HEK293 (cell line): ENCODE results near the gene KANSL1L.

Experiments used
- CTCF ChIA-PET: fragments of 350-600 bp; formaldehyde crosslinking; extraction: SDS; loops from one replicate; lab custom pipeline; 2021; ENCODE audit warnings: antibody characterized with exemption; lab: Yijun Ruan, JAX
- POLR2A ChIA-PET: fragments of 300-600 bp; formaldehyde crosslinking; extraction: SDS; loops from one replicate; lab custom pipeline; 2020; ENCODE audit warnings: antibody characterized with exemption, inconsistent platforms; lab: Yijun Ruan, JAX
- H3K27ac ChIP-seq: fragments of 200-500 bp; sonication (Bioruptor generic); 2 replicates; pipeline ENCODE4 v1.5.1; 2014; ENCODE audit warnings: low read depth, low read length, control low read depth, inconsistent platforms; ENCODE audit errors: extremely low read depth
- H3K36me3 ChIP-seq, 2 experiments: fragments of 200-500 bp in 1 of 2; sonication (Bioruptor generic) in 1 of 2; 1 replicate in 1 of 2; 2 replicates in 1 of 2; pipeline ENCODE4 v1.5.1; 2014 to 2017; ENCODE audit warnings: inconsistent platforms in 2 of 2, low read length in 2 of 2; ENCODE audit not compliant: control insufficient read depth in 2 of 2, insufficient read depth in 1 of 2
- H3K4me1 ChIP-seq: fragments of 200-500 bp; sonication (Bioruptor generic); 2 replicates; pipeline ENCODE4 v1.5.1; 2014; ENCODE audit warnings: mild to moderate bottlenecking, low read length, inconsistent platforms; ENCODE audit not compliant: control insufficient read depth, insufficient read depth
- H3K4me3 ChIP-seq: 2 replicates; pipeline ENCODE4 v1.5.1; 2011; ENCODE audit warnings: low read depth, mild to moderate bottlenecking, control low read depth, low read length, moderate library complexity
- H3K9me3 ChIP-seq: fragments of 200-500 bp; sonication (Bioruptor generic); 2 replicates; pipeline ENCODE4 v1.5.1; 2014; ENCODE audit warnings: low read depth, low read length, inconsistent platforms; ENCODE audit not compliant: control insufficient read depth, insufficient read depth
- BCL11A ChIP-seq: fragments of 450-650 bp; formaldehyde crosslinking; IDR thresholded peaks from 2 replicates; pipeline ENCODE4 v1.5.1; 2016; ENCODE audit warnings: low read depth, missing biosample characterization, missing genetic modification characterization
- EGR2 ChIP-seq: fragments of 450-650 bp; formaldehyde crosslinking; IDR thresholded peaks from 2 replicates; pipeline ENCODE4 v1.5.1; 2016; ENCODE audit warnings: low read depth, missing biosample characterization, missing genetic modification characterization
- GLI2 ChIP-seq: fragments of 450-650 bp; formaldehyde crosslinking; IDR thresholded peaks from 2 replicates; pipeline ENCODE4; 2017; ENCODE audit warnings: missing biosample characterization, missing genetic modification characterization, low read depth, borderline replicate concordance
- MEIS1 ChIP-seq: sonication (generic); formaldehyde crosslinking; IDR thresholded peaks from 2 replicates; pipeline ENCODE4 v1.8.1; 2022; ENCODE audit warnings: missing genetic modification reagents, mild to moderate bottlenecking, borderline replicate concordance
- ZNF155 ChIP-seq: fragments of 450-650 bp; formaldehyde crosslinking; IDR thresholded peaks from 2 replicates; pipeline ENCODE4 v1.5.1; 2016; ENCODE audit warnings: missing biosample characterization, missing genetic modification characterization
- ZNF529 ChIP-seq: fragments of 450-650 bp; formaldehyde crosslinking; IDR thresholded peaks from 2 replicates; pipeline ENCODE4 v1.5.1; 2017; ENCODE audit warnings: missing genetic modification characterization, missing biosample characterization; ENCODE audit not compliant: insufficient replicate concordance
- ZNF600 ChIP-seq: fragments of 450-650 bp; formaldehyde crosslinking; IDR thresholded peaks from 2 replicates; pipeline ENCODE4 v1.5.1; 2016; ENCODE audit warnings: missing biosample characterization, missing genetic modification characterization
- ZNF658 ChIP-seq: fragments of 450-650 bp; formaldehyde crosslinking; IDR thresholded peaks from 2 replicates; pipeline ENCODE4; 2016; ENCODE audit warnings: missing biosample characterization, missing genetic modification characterization
- ZNF747 ChIP-seq: fragments of 450-650 bp; formaldehyde crosslinking; IDR thresholded peaks from 2 replicates; pipeline ENCODE4 v1.5.1; 2016; ENCODE audit warnings: missing biosample characterization, missing genetic modification characterization
- ZXDB ChIP-seq: fragments of 450-650 bp; formaldehyde crosslinking; IDR thresholded peaks from 2 replicates; pipeline ENCODE4 v1.5.1; 2016; ENCODE audit warnings: missing biosample characterization, missing genetic modification characterization
- TF ChIP-seq, protein P1 (sequence below): fragments of 450-650 bp; formaldehyde crosslinking; IDR thresholded peaks from 2 replicates; pipeline ENCODE4 v1.5.1; 2016; ENCODE audit warnings: missing biosample characterization, missing genetic modification characterization, borderline replicate concordance
- TF ChIP-seq, protein P2 (sequence below): fragments of 450-650 bp; formaldehyde crosslinking; IDR thresholded peaks from 2 replicates; pipeline ENCODE4 v1.5.1; 2017; ENCODE audit warnings: missing biosample characterization, missing genetic modification characterization
- TF ChIP-seq, protein P3 (sequence below): fragments of 450-650 bp; formaldehyde crosslinking; IDR thresholded peaks from 2 replicates; pipeline ENCODE4 v1.5.1; 2016; ENCODE audit warnings: missing biosample characterization, missing genetic modification characterization
- TF ChIP-seq, protein P4 (sequence below): fragments of 450-650 bp; formaldehyde crosslinking; IDR thresholded peaks from 2 replicates; pipeline ENCODE4 v1.5.1; 2016; ENCODE audit warnings: missing biosample characterization, missing genetic modification characterization
- TF ChIP-seq, protein P5 (sequence below): fragments of 450-650 bp; formaldehyde crosslinking; IDR thresholded peaks from 2 replicates; pipeline ENCODE4 v1.5.1; 2016; ENCODE audit warnings: missing biosample characterization, missing genetic modification characterization

The KANSL1L gene

DNA sequence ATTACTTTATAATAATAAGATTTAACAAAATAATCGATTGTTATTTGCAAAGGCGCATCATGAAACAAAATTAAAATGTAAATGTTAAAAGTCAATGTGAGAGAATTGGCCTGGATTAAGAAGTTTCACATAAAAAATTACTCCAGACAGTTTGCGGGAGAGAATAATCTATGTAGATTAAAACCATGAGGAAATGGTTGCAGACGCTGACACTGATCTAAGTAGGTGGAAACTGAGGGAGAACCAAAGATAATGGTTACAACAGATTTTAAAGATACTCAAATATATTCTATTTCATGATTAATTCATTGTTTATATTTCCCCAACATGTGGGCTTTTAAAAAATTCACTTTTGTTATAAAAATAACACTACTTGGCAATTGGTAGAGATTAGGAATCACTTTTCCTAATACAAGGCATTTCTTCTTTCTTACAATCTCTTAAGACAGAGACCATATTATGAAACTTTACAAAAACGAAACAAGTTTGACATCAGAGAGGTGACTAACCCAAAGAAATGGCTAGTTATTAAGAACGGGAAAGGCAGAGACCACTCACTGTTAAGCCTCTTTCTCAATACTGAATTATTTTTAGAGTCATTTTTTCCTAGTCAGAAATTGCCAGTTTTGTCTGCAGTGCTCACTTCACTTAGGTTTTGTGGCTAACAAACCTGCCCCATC lies 1.6 kb downstream of the KANSL1L start:
- H3K4me3 ChIP-seq = peak overlapping the region; percentile 51
- no peak for TF ChIP-seq MEIS1
- TF ChIP-seq, protein P1, sequence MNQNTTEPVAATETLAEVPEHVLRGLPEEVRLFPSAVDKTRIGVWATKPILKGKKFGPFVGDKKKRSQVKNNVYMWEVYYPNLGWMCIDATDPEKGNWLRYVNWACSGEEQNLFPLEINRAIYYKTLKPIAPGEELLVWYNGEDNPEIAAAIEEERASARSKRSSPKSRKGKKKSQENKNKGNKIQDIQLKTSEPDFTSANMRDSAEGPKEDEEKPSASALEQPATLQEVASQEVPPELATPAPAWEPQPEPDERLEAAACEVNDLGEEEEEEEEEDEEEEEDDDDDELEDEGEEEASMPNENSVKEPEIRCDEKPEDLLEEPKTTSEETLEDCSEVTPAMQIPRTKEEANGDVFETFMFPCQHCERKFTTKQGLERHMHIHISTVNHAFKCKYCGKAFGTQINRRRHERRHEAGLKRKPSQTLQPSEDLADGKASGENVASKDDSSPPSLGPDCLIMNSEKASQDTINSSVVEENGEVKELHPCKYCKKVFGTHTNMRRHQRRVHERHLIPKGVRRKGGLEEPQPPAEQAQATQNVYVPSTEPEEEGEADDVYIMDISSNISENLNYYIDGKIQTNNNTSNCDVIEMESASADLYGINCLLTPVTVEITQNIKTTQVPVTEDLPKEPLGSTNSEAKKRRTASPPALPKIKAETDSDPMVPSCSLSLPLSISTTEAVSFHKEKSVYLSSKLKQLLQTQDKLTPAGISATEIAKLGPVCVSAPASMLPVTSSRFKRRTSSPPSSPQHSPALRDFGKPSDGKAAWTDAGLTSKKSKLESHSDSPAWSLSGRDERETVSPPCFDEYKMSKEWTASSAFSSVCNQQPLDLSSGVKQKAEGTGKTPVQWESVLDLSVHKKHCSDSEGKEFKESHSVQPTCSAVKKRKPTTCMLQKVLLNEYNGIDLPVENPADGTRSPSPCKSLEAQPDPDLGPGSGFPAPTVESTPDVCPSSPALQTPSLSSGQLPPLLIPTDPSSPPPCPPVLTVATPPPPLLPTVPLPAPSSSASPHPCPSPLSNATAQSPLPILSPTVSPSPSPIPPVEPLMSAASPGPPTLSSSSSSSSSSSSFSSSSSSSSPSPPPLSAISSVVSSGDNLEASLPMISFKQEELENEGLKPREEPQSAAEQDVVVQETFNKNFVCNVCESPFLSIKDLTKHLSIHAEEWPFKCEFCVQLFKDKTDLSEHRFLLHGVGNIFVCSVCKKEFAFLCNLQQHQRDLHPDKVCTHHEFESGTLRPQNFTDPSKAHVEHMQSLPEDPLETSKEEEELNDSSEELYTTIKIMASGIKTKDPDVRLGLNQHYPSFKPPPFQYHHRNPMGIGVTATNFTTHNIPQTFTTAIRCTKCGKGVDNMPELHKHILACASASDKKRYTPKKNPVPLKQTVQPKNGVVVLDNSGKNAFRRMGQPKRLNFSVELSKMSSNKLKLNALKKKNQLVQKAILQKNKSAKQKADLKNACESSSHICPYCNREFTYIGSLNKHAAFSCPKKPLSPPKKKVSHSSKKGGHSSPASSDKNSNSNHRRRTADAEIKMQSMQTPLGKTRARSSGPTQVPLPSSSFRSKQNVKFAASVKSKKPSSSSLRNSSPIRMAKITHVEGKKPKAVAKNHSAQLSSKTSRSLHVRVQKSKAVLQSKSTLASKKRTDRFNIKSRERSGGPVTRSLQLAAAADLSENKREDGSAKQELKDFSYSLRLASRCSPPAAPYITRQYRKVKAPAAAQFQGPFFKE (tag by site-specific recombination) = no peak
- TF ChIP-seq, protein P2, sequence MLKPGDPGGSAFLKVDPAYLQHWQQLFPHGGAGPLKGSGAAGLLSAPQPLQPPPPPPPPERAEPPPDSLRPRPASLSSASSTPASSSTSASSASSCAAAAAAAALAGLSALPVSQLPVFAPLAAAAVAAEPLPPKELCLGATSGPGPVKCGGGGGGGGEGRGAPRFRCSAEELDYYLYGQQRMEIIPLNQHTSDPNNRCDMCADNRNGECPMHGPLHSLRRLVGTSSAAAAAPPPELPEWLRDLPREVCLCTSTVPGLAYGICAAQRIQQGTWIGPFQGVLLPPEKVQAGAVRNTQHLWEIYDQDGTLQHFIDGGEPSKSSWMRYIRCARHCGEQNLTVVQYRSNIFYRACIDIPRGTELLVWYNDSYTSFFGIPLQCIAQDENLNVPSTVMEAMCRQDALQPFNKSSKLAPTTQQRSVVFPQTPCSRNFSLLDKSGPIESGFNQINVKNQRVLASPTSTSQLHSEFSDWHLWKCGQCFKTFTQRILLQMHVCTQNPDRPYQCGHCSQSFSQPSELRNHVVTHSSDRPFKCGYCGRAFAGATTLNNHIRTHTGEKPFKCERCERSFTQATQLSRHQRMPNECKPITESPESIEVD (tag by site-specific recombination) = peak; percentile 55
- peaks cover 21% of the 10 kb centered on the region; the same call in 1 of the 2 replicates for H3K4me1 ChIP-seq
- H3K27ac ChIP-seq = peak overlapping the region; percentile 96
- ChIA-PET POLR2A (no interaction called here), CTCF (no interaction called here)
- H3K36me3 ChIP-seq = no peaks in the 10 kb centered on the region
- no peaks in the 10 kb centered on the region for H3K9me3 ChIP-seq

DNA sequence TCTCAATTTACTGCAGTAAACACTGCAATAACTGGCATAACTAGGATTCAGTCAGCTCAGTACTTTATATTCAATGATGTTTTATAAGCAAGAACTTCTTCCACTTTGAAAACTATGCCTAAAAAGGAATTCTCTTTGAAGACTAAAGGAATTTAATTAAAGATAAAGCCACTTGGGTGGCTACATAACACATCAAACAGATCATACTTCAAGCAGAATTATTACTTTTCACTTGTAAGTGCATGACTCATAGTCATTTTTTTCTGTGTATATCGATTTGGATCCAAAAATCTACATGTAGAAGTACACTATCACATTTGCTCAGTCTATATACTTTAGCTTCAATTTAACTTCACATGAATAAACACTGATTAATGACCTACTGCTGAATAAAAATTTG lies 4.0 kb downstream of the KANSL1L start:
- H3K4me3 ChIP-seq = no peak overlapping the region
- CTCF ChIA-PET = interaction anchor here (1.0 kb wide), 1 partner anchor 29 kb away, joined by 3 read pairs; no protein-coding TSS in a partner anchor
- H3K4me1 ChIP-seq = peaks cover 21% of the 10 kb centered on the region; the same call in 1 of the 2 replicates
- H3K9me3 ChIP-seq = no peaks in the 10 kb centered on the region
- H3K27ac ChIP-seq = no peak overlapping the region
- POLR2A ChIA-PET = no interaction called here
- H3K36me3 ChIP-seq = no peaks in the 10 kb centered on the region
- TF ChIP-seq ZXDB (tag by site-specific recombination) = no peak
- no peak for TF ChIP-seq ZNF747 (tag by site-specific recombination)
- TF ChIP-seq, protein P3, sequence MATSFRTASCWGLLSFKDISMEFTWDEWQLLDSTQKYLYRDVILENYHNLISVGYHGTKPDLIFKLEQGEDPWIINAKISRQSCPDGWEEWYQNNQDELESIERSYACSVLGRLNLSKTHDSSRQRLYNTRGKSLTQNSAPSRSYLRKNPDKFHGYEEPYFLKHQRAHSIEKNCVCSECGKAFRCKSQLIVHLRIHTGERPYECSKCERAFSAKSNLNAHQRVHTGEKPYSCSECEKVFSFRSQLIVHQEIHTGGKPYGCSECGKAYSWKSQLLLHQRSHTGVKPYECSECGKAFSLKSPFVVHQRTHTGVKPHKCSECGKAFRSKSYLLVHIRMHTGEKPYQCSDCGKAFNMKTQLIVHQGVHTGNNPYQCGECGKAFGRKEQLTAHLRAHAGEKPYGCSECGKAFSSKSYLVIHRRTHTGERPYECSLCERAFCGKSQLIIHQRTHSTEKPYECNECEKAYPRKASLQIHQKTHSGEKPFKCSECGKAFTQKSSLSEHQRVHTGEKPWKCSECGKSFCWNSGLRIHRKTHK (tag by site-specific recombination) = no peak
- TF ChIP-seq ZNF529 (tag by site-specific recombination) = no peak
- TF ChIP-seq, protein P2 (tag by site-specific recombination) = peak; percentile 95
- TF ChIP-seq, protein P4, sequence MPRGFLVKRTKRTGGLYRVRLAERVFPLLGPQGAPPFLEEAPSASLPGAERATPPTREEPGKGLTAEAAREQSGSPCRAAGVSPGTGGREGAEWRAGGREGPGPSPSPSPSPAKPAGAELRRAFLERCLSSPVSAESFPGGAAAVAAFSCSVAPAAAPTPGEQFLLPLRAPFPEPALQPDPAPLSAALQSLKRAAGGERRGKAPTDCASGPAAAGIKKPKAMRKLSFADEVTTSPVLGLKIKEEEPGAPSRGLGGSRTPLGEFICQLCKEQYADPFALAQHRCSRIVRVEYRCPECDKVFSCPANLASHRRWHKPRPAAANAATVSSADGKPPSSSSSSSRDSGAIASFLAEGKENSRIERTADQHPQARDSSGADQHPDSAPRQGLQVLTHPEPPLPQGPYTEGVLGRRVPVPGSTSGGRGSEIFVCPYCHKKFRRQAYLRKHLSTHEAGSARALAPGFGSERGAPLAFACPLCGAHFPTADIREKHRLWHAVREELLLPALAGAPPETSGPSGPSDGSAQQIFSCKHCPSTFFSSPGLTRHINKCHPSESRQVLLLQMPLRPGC (tag by site-specific recombination) = peak; percentile 60; the same call in 1 of the 2 replicates
- TF ChIP-seq EGR2 (tag by site-specific recombination) = no peak
- no peak for TF ChIP-seq ZNF658 (tag by site-specific recombination)
- no peak for TF ChIP-seq ZNF600 (tag by site-specific recombination)
- no peak for TF ChIP-seq ZNF155 (tag by site-specific recombination)
- no peak for TF ChIP-seq BCL11A (tag by site-specific recombination)
- no peak for TF ChIP-seq GLI2 (tag by site-specific recombination)
- TF ChIP-seq, protein P5, sequence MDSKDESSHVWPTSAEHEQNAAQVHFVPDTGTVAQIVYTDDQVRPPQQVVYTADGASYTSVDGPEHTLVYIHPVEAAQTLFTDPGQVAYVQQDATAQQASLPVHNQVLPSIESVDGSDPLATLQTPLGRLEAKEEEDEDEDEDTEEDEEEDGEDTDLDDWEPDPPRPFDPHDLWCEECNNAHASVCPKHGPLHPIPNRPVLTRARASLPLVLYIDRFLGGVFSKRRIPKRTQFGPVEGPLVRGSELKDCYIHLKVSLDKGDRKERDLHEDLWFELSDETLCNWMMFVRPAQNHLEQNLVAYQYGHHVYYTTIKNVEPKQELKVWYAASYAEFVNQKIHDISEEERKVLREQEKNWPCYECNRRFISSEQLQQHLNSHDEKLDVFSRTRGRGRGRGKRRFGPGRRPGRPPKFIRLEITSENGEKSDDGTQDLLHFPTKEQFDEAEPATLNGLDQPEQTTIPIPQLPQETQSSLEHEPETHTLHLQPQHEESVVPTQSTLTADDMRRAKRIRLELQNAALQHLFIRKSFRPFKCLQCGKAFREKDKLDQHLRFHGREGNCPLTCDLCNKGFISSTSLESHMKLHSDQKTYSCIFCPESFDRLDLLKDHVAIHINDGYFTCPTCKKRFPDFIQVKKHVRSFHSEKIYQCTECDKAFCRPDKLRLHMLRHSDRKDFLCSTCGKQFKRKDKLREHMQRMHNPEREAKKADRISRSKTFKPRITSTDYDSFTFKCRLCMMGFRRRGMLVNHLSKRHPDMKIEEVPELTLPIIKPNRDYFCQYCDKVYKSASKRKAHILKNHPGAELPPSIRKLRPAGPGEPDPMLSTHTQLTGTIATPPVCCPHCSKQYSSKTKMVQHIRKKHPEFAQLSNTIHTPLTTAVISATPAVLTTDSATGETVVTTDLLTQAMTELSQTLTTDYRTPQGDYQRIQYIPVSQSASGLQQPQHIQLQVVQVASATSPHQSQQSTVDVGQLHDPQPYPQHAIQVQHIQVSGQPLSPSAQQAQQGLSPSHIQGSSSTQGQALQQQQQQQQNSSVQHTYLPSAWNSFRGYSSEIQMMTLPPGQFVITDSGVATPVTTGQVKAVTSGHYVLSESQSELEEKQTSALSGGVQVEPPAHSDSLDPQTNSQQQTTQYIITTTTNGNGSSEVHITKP (tag by site-specific recombination) = no peak
